Ascending aorta (tissue), 2 donors: Measurements from ENCODE around the gene RAD51B. TPM values are rescaled to one million over a fixed set of nuclear protein-coding genes. Genes with fewer than 3 reads are reported as not detected.

Source experiments
- DNase-seq, 2 donors: peaks; one replicate each; pipeline ENCODE4 v3.0.0-alpha.2; 2019; ENCODE audit warnings: low spot score in 2 of 2
- H3K27ac ChIP-seq, 2 donors: fragments of 200-600 bp; sonication (generic); one replicate each; pipeline ENCODE4 v1.5.1; 2016 to 2017; ENCODE audit warnings: mild to moderate bottlenecking in 1 of 2
- H3K27me3 ChIP-seq: fragments of 200-600 bp; sonication (generic); one replicate; pipeline ENCODE4 v1.5.1; 2017
- H3K36me3 ChIP-seq, 2 donors: fragments of 200-600 bp; sonication (generic); one replicate each; pipeline ENCODE4 v1.5.1; 2016
- H3K4me1 ChIP-seq, 2 donors: fragments of 200-600 bp; sonication (generic); one replicate each; pipeline ENCODE4 v1.5.1; 2016 to 2017; ENCODE audit warnings: mild to moderate bottlenecking in 1 of 2
- H3K4me3 ChIP-seq, 2 donors: fragments of 200-600 bp; sonication (generic); one replicate each; pipeline ENCODE4 v1.5.1; 2016 to 2017; ENCODE audit warnings: mild to moderate bottlenecking in 1 of 2
- H3K9me3 ChIP-seq, 2 donors: fragments of 200-600 bp; sonication (generic); one replicate each; pipeline ENCODE4 v1.5.1; 2016
- CTCF ChIP-seq, 3 experiments: fragments of 200-600 bp in 2 of 3; fragments of 450-650 bp in 1 of 3; sonication (generic) in 2 of 3; IDR thresholded peaks; one replicate each; pipeline ENCODE4 v1.5.1; 2016 to 2019; ENCODE audit warnings: antibody characterized with exemption in 3 of 3, mild to moderate bottlenecking in 1 of 3, moderate library complexity in 1 of 3
- intact Hi-C: fragments of 100-400 bp; cut with DNase I; formaldehyde crosslinking; loops from one replicate; pipeline ENCODE4 v1.15.1; 2023
- total RNA-seq: library from RNA; depleted of rRNA; stranded (reverse); fragments of >200 nt; gene quantifications from one replicate; pipeline ENCODE4 v1.1.0, GENCODE V29; 2016

The RAD51B gene
- total RNA-seq, 1 donor from 2014 or later, result not detected

- Histone ChIP-seq H3K36me3 (no peaks in the 10 kb centered on the region), H3K4me1 (peaks cover 0 to 2% of the 10 kb centered on the region in 2 donors), H3K27ac (no peak overlapping the region), H3K4me3 (no peak overlapping the region), H3K27me3 (no peaks in the 10 kb centered on the region), H3K9me3 (no peaks in the 10 kb centered on the region)
- intact Hi-C loops, result no loop called here
- no peak for TF ChIP-seq CTCF (IDR thresholded peaks at IDR 0.05)
- no peak for DNase-seq
These were observed 155.9 kb downstream of the RAD51B start for GRCh38 chr14:67975470-67975869.

DNA sequence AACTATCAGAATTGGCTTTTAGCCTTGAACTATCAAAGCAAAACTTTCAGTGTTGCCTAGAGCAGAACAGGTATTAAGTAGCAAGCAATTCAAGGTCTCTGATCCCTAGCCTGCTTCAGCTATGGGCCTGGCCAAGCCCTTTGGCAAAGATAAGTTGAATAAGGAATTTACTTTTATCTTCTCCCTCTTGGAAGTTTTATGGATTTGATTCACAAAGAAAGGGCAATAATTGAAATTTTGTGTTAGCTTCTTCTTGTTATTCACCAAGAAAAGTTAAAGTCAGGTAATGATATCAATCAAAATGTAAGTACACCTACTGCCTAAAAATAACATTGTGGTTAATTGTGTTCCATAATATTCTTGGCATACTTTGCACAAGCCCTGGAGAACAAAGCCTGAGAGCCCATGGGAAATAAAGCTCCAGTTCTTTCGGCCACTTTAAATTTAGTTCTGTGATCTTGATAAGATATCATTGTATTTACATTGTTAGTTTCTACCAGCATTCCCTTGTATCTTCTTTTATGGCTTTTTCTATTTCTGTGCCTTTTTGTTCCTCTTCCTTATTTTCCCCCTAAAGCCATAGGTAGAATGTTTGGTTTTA lies 158.0 kb downstream of the RAD51B start:
- Histone ChIP-seq H3K4me1 (peaks cover 0 to 2% of the 10 kb centered on the region in 2 donors), H3K9me3 (no peaks in the 10 kb centered on the region), H3K36me3 (no peaks in the 10 kb centered on the region), H3K27ac (no peak overlapping the region), H3K4me3 (no peak overlapping the region), H3K27me3 (no peaks in the 10 kb centered on the region)
- no peak for DNase-seq
- no peak for TF ChIP-seq CTCF (IDR thresholded peaks at IDR 0.05)
- intact Hi-C loops, result no loop called here

GRCh38 chr14:67978749-67979148 lies 159.2 kb downstream of the RAD51B start:
- no peaks in the 10 kb centered on the region for H3K9me3 ChIP-seq
- no peak for TF ChIP-seq CTCF (IDR thresholded peaks at IDR 0.05)
- H3K36me3 ChIP-seq, result no peaks in the 10 kb centered on the region
- H3K27ac ChIP-seq, result no peak overlapping the region
- no peaks in the 10 kb centered on the region for H3K27me3 ChIP-seq
- peaks cover 0 to 2% of the 10 kb centered on the region in 2 donors for H3K4me1 ChIP-seq
- DNase-seq, result no peak
- intact Hi-C loops, result no loop called here
- no peak overlapping the region for H3K4me3 ChIP-seq

- DNase-seq, result no peak
- Histone ChIP-seq H3K4me3 (no peak overlapping the region), H3K27me3 (no peaks in the 10 kb centered on the region), H3K4me1 (no peaks in the 10 kb centered on the region), H3K36me3 (no peaks in the 10 kb centered on the region), H3K27ac (no peak overlapping the region), H3K9me3 (no peaks in the 10 kb centered on the region)
- intact Hi-C loops, result no loop called here
- TF ChIP-seq CTCF (IDR thresholded peaks at IDR 0.05), result no peak
These were observed 163.4 kb downstream of the RAD51B start for GRCh38 chr14:67982711-67983608.

DNA sequence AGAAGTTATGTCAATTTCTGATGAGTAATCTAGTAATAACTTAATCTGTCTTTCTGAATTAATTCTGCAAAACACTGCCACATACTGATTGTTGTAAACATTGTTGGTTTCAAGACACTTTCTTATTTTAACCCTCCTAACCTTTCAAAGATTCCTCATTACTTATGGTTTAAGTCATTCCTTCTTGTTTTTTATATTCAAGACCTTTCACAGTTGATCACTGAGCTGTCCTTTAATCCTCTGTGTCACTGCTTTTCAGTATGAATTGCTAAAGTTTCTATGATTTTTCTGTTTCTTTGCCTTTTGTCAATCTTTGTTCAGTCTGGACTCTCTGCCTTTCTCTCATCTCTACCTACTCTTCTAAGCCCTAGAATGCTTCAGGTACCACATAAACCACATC lies 164.7 kb downstream of the RAD51B start:
- Histone ChIP-seq H3K27me3 (no peaks in the 10 kb centered on the region), H3K27ac (no peak overlapping the region), H3K4me3 (no peak overlapping the region), H3K9me3 (no peaks in the 10 kb centered on the region), H3K36me3 (no peaks in the 10 kb centered on the region), H3K4me1 (no peaks in the 10 kb centered on the region)
- no peak for TF ChIP-seq CTCF (IDR thresholded peaks at IDR 0.05)
- intact Hi-C loops, result no loop called here
- no peak for DNase-seq
